ENCODE data around the gene GORASP1.

- TF ChIP-seq CTCF (IDR thresholded peaks at IDR 0.05; ENCODE audit: low read depth, low read length, missing input control) (no peak), REST (IDR thresholded peaks at IDR 0.05) (no peak), JUND (IDR thresholded peaks at IDR 0.05) (no peak), MAX (IDR thresholded peaks at IDR 0.05) (no peak), TAF1 (conservative IDR thresholded peaks at IDR 0.05) (no peak), EGR1 (IDR thresholded peaks at IDR 0.05; ENCODE audit: low read depth in 2 of 2) (no peak), ZBTB33 (IDR thresholded peaks at IDR 0.05) (no peak), ATF3 (IDR thresholded peaks at IDR 0.05) (no peak), SP1 (IDR thresholded peaks at IDR 0.05) (no peak), GABPA (IDR thresholded peaks at IDR 0.05 in 1 of 2, conservative IDR thresholded peaks at IDR 0.05 in 1 of 2) (no peak), RAD21 (IDR thresholded peaks at IDR 0.05) (no peak)
These were observed 4.7 kb downstream of the GORASP1 start for GRCh38 chr3:39102504-39103323.
